PC-3 (cell line): ENCODE results near the gene RAB40C.

ENCODE experiments used
- CTCF ChIP-seq: fragments of 300-600 bp; sonication (generic); conservative IDR thresholded peaks from 2 replicates; pipeline ENCODE4 v1.5.1; 2017; ENCODE audit warnings: antibody characterized with exemption, low read depth, mild to moderate bottlenecking, low read length
- EZH2phosphoT487 ChIP-seq: fragments of 300-600 bp; sonication (generic); IDR thresholded peaks from 2 replicates; pipeline ENCODE4 v1.6.1; 2018; ENCODE audit warnings: mild to moderate bottlenecking, antibody characterized with exemption, low read length, borderline replicate concordance

GRCh38 chr16:608019-608418, 18.2 kb downstream of the RAB40C start:
- TF ChIP-seq CTCF (no peak), EZH2phosphoT487 (no peak)
